A673 (cell line): ENCODE measurements around the gene EIF3K. TPM values are rescaled to one million over a fixed set of nuclear protein-coding genes. Genes with fewer than 3 reads are reported as not detected.

Source experiments
- BruUV-seq: library from RNA; stranded (reverse); fragments of 400-500 nt; replicated peaks from 2 replicates; lab custom pipeline; 2021; lab: Mats Ljungman, UMichigan
- CTCF ChIA-PET: fragments of 300-600 bp; sonication (Branson Sonifier 250); formaldehyde crosslinking; loops from one replicate; lab custom pipeline; 2022; ENCODE audit warnings: antibody characterized with exemption; lab: Charles Lee
- POLR2A ChIA-PET: fragments of 300-600 bp; sonication (Branson Sonifier 250); formaldehyde crosslinking; loops from one replicate; lab custom pipeline; 2022; ENCODE audit warnings: antibody characterized with exemption; ENCODE audit not compliant: low non-redundant PET; lab: Charles Lee
- DNase-seq: peaks from one replicate; pipeline ENCODE4 v3.0.0-alpha.2; 2015; ENCODE audit warnings: low spot score
- H3K27ac ChIP-seq: fragments of 200-600 bp; sonication (generic); 2 replicates; pipeline ENCODE4 v1.5.1; 2016; ENCODE audit warnings: mixed run types, low read depth, mild to moderate bottlenecking, mixed read lengths, antibody characterized with exemption, low read length; ENCODE audit not compliant: poor library complexity, severe bottlenecking
- H3K27me3 ChIP-seq: fragments of 200-600 bp; sonication (generic); replicated peaks from 2 replicates; pipeline ENCODE4 v1.6.1; 2017; ENCODE audit warnings: mixed run types, low read depth, mild to moderate bottlenecking, mixed read lengths, antibody characterized with exemption, low read length; ENCODE audit not compliant: insufficient read depth, poor library complexity
- H3K36me3 ChIP-seq: fragments of 200-600 bp; sonication (generic); 2 replicates; pipeline ENCODE4 v1.6.1; 2016; ENCODE audit warnings: mixed run types, mild to moderate bottlenecking, mixed read lengths, antibody characterized with exemption, low read length; ENCODE audit not compliant: insufficient read depth, poor library complexity, severe bottlenecking
- H3K4me1 ChIP-seq: fragments of 200-600 bp; sonication (generic); 2 replicates; pipeline ENCODE4 v1.6.1; 2017; ENCODE audit warnings: mixed run types, mild to moderate bottlenecking, mixed read lengths, antibody characterized with exemption, low read length; ENCODE audit not compliant: insufficient read depth, poor library complexity, severe bottlenecking
- H3K4me3 ChIP-seq: fragments of 200-600 bp; sonication (generic); 2 replicates; pipeline ENCODE4 v1.5.1; 2016; ENCODE audit warnings: low read depth, mixed run types, mild to moderate bottlenecking, mixed read lengths, low read length; ENCODE audit not compliant: poor library complexity, severe bottlenecking
- H3K9me3 ChIP-seq: fragments of 200-600 bp; sonication (generic); 2 replicates; pipeline ENCODE4 v1.6.1; 2016; ENCODE audit warnings: mixed run types, low read depth, mild to moderate bottlenecking, mixed read lengths, antibody characterized with exemption, low read length; ENCODE audit not compliant: poor library complexity, severe bottlenecking
- EZH2 ChIP-seq: fragments of 200-600 bp; sonication (generic); IDR thresholded peaks from 2 replicates; pipeline ENCODE4 v1.6.1; 2017; ENCODE audit warnings: borderline replicate concordance, low read depth, mild to moderate bottlenecking, mixed read lengths, antibody characterized with exemption, low read length; ENCODE audit not compliant: poor library complexity, severe bottlenecking
- intact Hi-C: fragments of 100-400 bp; cut with micrococcal nuclease; formaldehyde crosslinking; loops from one replicate; pipeline ENCODE4 v1.10.0; 2022; ENCODE audit not compliant: unreplicated experiment
- total RNA-seq: library from RNA; stranded (reverse); gene quantifications from 2 replicates; pipeline ENCODE4 v1.2.3, GENCODE V29; 2021
- TF ChIP-seq, protein P1 (sequence below): fragments of 300-800, 200-600 bp; sonication (generic); conservative IDR thresholded peaks from 2 replicates; pipeline ENCODE4 v1.5.1; 2017; ENCODE audit warnings: low read depth, mild to moderate bottlenecking, antibody characterized with exemption, low read length, moderate library complexity, mixed read lengths

EIF3K gene
- total RNA-seq, 1 experiment from 2014 or later: 316 TPM

DNA sequence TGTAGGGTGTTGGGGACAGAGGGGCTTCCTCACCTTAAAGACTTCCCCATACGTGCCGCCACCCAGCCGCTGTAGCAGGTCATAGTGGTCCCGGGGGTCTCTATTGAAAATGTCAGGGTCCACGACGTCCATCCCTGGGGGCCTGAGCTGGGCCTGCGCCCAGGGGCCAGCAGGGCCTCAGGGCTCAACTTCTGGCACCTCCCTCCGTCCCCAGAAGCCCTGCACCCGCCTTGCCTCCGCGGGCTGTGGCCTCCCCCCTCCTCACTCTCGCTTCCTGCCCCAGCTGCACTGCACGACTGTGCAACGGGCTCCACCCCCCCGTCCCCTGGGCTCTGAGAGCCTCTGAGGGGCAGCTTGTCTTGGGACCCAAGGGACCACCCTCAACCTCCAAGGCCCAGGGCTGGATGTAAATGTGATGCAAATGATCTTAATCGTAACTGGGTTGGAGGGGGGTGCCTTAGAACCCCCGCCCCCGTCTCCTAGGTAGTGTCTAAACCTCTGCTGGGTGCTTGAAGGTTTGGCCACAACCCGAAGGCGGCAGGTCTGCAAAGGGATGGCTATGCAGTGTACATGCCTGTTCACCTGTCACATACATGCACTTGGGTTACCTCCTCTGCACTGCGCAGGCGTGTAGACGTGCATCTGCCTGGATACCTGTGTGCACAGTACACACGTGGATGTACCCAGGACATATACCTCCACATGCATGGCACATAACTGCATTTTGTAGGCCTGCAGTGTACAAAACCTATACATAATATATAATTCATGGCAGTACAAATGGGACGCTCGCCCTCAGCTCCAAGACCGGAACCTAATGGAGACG lies 1.0 kb upstream of the EIF3K start, which contains the start of gene MAP4K1:
TSS of gene MAP4K1 (minus strand) at position 190 of the 826 bp plus-strand sequence. CDS start at position 132, 58 bp downstream.
- CTCF ChIA-PET: interaction anchor here (1.2 kb wide), 1 partner anchor 17 kb away, joined by 7 read pairs; no protein-coding TSS in a partner anchor
- peaks cover 26% of the 10 kb centered on the region for H3K36me3 ChIP-seq
- POLR2A ChIA-PET: interaction anchor here (0.6 kb wide), 1 partner anchor 429 kb away, joined by 4 read pairs; no protein-coding TSS in a partner anchor
- H3K27me3 ChIP-seq: no peaks in the 10 kb centered on the region
- no peak for TF ChIP-seq EZH2
- TF ChIP-seq, protein P1, sequence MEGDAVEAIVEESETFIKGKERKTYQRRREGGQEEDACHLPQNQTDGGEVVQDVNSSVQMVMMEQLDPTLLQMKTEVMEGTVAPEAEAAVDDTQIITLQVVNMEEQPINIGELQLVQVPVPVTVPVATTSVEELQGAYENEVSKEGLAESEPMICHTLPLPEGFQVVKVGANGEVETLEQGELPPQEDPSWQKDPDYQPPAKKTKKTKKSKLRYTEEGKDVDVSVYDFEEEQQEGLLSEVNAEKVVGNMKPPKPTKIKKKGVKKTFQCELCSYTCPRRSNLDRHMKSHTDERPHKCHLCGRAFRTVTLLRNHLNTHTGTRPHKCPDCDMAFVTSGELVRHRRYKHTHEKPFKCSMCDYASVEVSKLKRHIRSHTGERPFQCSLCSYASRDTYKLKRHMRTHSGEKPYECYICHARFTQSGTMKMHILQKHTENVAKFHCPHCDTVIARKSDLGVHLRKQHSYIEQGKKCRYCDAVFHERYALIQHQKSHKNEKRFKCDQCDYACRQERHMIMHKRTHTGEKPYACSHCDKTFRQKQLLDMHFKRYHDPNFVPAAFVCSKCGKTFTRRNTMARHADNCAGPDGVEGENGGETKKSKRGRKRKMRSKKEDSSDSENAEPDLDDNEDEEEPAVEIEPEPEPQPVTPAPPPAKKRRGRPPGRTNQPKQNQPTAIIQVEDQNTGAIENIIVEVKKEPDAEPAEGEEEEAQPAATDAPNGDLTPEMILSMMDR: no peak
- no peaks in the 10 kb centered on the region for H3K9me3 ChIP-seq
- peak within 1 kb of the TSS; percentile 92 for H3K27ac ChIP-seq
- H3K4me1 ChIP-seq: peaks cover 7% of the 10 kb centered on the region
- H3K4me3 ChIP-seq: peak within 1 kb of the TSS; percentile 92
- intact Hi-C loops: no loop called here
- no TSS peak for BruUV-seq
- DNase-seq: no peak

DNA sequence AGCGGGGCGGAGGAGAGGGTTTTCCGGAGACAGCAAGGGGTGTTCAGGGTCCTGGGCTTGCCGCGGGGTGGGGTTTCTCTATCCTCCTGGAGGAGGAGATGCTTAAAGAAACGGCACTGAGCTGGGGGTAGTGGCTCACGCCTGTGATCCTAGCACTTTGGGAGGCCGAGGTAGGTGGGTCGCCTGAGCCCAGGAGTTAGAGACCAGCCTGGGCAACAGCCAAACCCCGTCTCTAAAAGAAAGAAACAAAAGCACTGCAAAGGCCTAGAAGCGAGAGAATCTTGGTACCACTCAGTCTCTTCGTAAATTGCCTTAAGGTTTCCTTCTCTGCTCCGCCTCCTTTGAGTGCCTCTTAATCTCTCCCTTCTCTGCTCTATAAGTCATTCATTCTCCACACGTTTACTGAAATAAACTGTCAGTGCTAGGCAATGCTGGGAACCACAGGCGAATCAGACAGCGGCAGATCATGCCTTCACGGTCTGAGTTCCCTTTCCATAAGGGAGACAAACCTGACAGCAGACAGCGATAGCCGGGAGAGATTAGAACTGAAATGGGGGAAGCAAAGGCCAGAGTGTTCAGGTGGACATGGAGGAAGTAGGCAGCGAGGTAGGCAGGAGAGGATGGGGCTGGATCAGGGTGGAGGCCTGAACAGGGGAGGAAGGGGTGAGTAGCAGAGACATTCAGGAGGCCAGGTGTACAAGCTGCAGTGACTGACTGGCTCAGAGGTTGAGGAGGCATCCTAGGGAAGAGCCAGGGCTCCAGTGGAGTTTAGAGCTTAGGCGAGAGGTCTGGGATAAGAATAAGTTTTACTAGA lies 580 bp downstream of the EIF3K start:
- no peaks in the 10 kb centered on the region for H3K27me3 ChIP-seq
- H3K36me3 ChIP-seq: peaks cover 38% of the 10 kb centered on the region
- TSS peak; percentile 51 for BruUV-seq
- CTCF ChIA-PET: interaction anchor here (1.2 kb wide), 1 partner anchor 15 kb away, joined by 7 read pairs; no protein-coding TSS in a partner anchor
- no peak for DNase-seq
- peaks cover 7% of the 10 kb centered on the region for H3K4me1 ChIP-seq
- no peak for TF ChIP-seq EZH2
- TF ChIP-seq, protein P1: no peak
- peak overlapping the region; percentile 92 for H3K27ac ChIP-seq
- intact Hi-C loops: no loop called here
- no peaks in the 10 kb centered on the region for H3K9me3 ChIP-seq
- POLR2A ChIA-PET: interaction anchor here (0.6 to 1.0 kb wide), 3 partner anchors 11 to 280 kb away, joined by 3 to 4 read pairs (median 3); partner anchors contain the start of genes NFKBIB and SIRT2
- peak overlapping the region; percentile 92 for H3K4me3 ChIP-seq

DNA sequence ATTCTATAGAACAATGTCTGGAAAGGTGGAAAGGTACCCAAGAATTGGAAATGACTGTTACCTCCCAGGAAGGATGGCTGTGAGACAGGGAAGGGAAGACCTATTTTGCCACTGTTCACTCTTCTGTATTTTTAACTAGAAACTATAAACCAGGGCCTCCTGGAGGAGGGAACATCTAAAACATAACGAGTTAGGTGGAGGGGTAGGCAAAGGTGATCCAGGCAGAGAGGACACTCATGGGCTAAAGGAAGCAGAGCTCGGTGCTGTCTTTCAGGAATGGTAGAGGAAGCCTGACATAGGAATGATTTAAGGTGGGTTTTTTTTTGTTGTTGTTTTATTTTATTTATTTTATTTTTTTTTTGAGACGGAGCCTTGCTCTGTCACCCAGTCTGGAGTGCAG lies 5.8 kb downstream of the EIF3K start:
- Histone ChIP-seq H3K9me3 (no peaks in the 10 kb centered on the region), H3K36me3 (peaks cover 74% of the 10 kb centered on the region), H3K27ac (no peak overlapping the region), H3K4me1 (no peaks in the 10 kb centered on the region), H3K4me3 (no peak overlapping the region), H3K27me3 (no peaks in the 10 kb centered on the region)
- DNase-seq: no peak
- POLR2A ChIA-PET: no interaction called here
- TF ChIP-seq, protein P1: no peak
- no peak for TF ChIP-seq EZH2
- no TSS peak for BruUV-seq
- CTCF ChIA-PET: interaction anchor here (1.9 kb wide), 1 partner anchor 10 kb away, joined by 6 read pairs; no protein-coding TSS in a partner anchor
- intact Hi-C loops: no loop called here
